ENCODE data around the gene ONECUT3.
A peak's percentile ranks its signal among the peaks of the same experiment; 100 is the strongest.
"Not testable (repeated sequence)": the region's sequence is repeated elsewhere in the genome, so short reads cannot be mapped to it uniquely, and the experiment has no call there.

The ONECUT3 gene

DNA sequence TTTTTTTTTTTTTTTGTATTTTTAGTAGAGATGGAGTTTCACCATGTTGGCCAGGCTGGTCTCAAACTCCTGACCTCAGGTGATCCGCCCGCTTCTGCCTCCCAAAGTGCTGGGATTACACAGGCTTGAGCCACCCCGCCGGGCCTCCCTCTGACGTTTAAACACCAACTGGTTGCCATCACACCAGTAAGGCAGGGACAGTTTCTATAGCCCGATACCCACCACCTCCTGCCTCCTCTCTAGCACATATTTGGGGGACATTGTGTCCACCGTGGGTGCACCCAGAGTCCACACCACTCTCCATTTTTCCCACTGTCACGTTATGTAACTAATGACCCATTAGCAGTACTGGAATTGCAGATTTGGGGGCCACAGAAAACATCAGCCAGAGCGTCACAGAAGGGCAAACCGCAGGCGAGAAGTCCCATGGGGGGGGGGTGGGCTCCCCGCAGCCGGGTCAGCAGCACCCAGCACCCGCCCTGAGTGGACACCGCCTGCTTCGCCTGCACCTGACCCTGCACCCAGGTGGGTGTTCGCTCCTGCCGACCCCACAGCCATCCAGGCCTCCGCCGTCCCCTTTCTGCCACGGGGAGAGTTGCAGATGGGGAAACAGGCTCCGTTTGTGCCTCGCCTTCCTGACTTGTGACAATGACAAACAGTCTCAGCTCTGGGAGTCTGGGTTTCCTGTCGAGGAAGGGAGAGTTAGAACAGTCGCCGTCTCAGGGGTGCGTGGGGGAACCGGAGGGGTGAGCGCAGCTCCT lies 3.6 kb downstream of the ONECUT3 start:
- DNase-seq, result no peak

DNA sequence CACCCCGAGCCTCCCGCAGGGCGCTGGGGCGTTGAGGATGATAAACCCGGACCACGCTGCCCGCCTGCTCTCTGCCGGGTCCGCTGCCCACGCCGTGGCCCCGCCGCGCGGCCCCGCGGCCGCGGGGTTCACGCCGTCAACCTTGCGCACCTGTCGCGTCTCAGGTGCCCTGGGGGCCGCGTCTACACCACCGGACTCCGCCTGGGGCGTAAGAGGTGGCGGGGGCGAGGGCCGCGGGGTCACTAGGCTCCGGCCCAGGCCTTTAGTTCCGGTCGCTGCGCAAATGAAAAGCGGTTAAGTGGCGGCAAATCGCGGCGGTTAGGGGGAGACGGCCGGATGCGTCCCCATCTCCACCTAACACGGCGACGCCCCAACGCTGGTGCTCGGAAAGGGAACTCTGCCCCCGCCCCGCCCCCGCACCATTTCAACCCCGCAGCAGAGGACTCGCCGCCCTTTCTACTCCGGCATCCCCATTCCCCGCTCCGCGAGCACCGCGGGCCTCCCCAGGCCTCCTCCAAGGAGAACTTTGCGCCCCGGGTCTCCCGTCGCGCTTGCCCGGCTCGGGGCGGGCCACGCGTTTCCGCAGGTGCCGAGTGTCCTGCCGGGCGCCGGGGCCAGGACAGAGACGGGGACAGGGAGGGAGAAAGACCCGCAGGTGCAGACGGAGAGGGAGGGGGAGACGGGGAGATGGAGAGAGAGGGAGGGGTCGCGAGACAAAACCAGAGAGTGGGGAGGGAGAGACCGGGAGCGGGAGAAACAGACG lies 4.3 kb downstream of the ONECUT3 start:
- no peak for DNase-seq

DNA sequence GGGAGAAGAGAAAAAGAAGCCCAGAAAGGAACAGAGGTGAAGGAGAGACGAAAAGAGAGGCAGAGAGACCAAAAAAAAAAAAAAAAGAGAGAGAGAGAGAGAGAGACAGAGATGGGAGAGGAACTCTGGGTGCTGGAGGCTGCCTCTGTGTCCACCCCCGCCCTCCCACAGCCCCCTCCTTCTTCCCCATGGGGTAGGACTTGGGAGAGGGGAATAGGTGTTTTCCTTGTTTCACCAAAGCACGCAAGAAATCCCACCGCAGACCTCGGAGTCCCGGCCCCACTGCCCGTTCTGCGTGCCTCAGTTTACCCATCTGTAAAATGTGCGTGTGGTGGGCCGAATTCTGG lies 4.9 kb downstream of the ONECUT3 start:
- DNase-seq, result no peak

DNA sequence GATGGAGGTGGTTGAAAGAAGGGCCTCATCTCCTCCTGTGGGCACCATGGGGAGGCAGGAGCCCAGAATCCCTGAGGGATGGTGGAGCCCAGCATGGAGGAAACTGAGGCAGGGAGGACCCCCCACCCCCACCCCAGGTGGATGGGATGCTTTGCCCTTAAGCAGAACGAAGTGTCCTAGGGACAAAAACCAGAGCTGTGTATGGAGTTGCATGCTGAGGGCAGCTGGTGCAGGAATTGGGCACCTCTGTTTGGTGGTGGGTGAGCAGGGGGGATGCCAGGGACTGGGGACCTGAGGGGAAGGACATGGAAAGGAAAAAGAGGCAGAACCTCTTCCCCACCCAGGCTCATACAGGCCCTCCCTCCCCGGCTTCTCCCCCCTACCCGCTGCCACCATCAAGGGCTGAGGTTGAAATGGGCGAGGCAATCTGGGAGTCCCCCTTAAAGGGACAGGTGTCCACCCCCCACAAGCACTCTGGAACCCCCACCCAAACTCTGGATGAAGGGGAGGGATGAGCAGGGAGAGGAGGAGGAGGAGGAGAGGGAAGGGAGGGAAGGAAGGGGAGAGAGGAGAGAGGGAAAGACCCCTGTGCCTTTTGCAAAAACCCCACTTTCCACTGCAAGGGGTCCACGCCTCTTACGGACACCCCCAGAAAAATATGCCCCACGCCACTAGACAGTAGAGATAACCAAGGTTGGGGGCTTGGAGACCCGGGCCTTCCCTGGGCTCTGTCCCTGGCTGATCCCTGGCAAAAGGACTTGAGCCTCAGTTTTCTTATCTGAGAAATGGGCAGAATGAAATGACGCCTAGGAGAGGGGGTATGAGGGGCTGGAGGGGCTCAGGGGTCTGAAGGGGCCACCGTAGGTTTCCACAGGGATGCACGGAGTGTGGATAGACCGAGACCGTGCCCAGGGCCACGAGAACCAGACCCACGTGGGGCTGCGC lies 5.9 kb downstream of the ONECUT3 start:
- no peak for DNase-seq

GRCh38 chr19:1760020-1760419 lies 6.7 kb downstream of the ONECUT3 start:
- DNase-seq, result no peak

DNA sequence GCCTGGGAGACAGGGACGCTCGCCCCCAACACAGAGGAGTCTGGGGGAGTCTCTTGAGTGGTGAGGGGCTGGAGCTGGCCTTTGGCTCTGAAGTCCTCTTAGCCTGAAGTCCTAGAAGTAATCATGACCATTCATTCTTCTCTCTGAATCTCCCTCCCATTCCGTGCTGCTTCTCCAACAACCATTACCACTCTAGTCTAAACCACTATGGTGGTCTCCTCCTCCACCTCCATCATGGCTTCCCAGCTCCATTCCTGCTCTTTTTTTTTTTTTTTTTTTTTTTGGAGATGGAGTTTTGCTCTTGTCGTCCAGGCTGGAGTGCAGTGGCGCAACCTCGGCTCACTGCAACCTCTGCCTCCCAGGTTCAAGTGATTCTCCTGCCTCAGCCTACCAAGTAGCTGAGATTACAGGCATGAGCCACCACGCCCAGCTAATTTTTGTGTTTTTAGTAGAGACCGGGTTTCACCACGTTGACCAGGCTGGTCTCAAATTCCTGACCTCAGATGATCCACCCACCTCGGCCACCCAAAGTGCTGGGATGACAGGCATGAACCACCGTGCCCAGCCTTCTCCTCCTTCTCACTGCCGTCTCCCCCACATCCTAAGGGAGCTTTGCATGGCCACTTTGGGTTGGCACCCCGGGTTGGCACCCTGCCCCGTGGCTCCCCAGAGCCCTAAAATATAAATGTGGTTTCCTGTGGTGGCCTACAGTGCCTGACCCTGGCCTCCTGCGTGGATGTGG lies 7.7 kb downstream of the ONECUT3 start:
- DNase-seq, result not testable (repeated sequence)

GRCh38 chr19:1761528-1762242 lies 8.4 kb downstream of the ONECUT3 start:
- no peak for DNase-seq

DNA sequence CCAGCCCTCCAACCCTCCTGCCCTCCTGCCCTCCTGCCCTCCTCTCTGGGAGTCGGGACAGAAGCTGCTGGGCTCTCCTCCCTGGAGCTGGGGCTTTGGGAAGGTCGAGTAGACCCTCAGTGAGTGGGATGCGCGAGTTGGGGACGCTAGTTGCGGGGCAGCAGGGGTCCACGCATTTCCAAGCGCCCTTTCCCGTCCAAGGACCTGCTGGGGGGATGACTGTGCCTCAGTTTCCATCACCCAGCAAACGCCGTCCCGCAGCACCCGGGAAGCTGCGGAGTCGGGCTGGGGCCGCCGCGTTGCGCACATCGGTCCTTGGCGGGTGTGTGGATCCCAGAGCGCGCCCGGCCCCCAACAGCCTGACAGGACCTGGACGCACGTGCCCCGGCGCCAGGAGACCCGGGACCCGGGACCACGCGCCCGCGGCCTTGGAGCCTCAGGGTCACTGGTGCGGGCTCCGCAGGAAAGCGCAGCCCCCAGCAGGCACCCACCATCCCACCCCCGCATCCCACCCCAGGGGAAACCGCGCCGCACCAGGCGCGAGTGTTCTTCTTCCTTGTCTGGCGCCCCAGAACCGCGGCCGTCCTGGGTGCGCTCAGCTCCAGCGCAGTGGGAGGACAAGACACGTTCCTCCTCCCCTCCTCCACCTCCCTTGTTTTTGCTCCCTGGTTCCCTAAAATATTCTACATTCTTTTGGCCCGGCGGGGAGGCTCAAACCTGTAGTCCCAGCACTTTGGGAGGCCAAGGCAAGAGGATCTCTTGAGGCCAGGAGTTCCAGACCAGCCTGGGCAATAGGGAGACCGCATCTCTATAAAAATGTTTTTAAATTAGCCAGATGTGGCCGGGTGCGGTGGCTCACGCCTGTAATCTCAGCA lies 9.2 kb downstream of the ONECUT3 start:
- DNase-seq, result no peak

GRCh38 chr19:1763648-1764639 lies 10.6 kb downstream of the ONECUT3 start:
- no peak for DNase-seq

- DNase-seq, result no peak
Observed at GRCh38 chr19:1764729-1765128, 11.4 kb downstream of the ONECUT3 start.

DNA sequence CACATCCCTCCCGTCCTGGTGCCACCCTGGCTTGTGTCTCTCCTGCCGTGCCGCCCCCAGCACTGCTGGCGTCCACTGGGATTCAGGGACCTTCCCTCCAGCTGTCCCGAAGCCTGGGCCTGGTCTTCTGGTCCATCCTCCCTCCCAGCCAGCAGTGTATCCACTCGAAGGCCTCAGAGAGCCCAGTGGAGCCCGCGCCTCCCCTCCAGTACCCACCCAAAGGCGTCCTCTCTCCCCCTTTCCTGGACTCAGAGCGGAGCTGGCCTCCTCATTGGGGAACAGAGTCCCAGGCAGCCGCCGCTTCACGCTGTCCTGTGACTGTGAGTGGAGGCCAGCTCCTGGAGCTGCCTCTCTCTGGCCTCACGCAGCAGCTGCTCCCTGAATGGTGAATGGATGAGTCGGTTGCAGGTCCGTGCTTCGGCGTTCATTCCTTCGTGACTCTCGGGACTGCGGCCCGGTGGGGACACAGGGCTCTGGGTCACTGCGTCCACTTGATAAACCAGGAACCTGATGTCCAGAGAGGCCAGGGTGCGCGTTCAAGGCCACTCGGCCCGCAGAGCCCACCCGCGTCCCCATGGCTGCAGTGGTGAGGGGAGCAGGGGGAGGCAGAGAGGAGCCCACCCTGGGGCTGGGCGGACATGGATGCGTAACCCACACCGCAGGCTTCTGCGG lies 12.1 kb downstream of the ONECUT3 start:
- DNase-seq, result no peak

DNA sequence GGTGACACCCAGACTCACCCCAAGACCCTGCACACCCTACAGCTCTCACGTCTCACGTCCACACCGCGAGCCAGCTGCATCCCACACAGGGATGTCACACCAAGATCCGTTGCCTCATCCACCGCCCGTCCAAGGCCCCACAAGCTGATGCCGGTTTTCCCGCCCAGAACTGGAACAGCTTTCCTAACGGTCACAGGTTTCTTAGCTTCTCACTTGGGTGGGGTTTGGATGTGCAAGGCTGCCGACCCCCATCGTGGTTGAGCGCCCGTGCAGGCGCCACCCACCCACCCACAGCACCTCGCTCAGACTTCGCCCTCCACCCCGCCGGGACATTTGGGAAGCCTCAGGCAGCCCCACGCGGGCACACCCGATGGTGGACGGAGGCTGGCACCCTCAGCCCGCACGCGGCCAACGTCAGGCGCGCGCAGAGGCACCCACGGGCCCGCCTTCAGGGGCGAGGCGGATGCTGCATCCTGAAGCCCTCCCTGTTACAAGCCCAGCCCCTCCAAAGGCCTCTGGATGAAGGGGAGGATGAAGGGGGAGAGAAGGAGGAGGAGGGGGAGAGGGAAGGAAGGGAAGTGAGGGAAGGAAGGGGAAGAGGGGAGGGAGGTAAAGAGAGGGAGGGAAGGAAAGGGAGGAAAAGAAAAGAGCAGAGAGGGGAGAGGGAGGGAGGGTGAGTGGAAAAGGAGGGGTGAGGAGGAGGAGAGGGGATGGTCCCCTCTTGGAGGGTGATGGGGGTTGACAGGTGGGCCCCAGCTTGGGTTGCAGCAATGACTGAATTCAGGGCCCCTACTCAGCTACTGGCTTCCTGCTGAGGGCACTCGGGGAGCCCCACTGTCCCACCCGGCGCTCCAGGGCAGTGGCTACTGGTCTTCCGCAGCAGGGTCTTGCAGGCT lies 12.8 kb downstream of the ONECUT3 start:
- no peak for DNase-seq

- DNase-seq, result no peak
Observed at GRCh38 chr19:1766800-1767352, 13.6 kb downstream of the ONECUT3 start.

DNA sequence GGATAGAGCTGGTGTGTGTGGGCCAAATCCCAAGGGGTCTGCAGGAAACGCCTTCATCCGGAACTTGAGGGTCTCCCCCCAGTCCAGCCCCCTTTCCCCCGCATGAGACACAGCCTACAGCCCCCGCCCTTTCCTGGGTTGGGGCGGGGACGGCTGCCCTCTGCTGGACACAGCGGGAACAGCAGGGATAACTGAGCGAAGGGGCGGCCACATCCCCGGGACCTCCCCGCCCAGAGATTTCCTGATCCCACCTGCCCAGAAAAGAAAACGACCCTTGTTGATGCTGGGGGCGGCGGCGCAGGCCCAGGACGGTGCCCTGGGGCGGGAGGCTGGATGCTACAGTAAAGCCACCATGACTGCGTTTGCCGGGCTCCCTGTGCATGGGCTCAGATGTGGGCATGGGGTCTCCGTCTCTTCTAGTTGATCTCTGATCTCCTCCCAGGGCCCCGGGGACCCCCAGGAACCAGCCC lies 14.2 kb downstream of the ONECUT3 start:
- peak; percentile 38 for DNase-seq

DNA sequence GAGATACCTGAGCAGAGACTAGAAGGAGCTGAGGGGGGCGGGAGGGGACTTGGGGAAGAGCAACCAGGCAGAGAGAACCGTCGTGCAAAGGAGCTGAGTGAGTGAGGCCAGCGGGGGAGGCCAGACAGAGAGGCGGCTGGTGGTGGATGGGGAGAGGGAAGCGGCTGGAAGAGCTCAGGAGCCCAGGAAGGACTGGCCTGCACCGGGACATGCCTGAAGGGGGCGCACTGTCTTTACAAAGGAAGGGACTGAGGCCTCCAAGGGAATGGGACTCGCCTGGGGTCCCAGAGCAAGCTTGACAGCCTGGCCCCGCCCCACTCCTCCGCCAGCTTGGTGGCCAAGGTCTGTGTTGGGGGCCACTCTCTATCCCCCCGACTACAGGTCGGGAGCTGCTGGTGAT lies 14.9 kb downstream of the ONECUT3 start:
- DNase-seq, result no peak

GRCh38 chr19:1768918-1769644 lies 15.8 kb downstream of the ONECUT3 start:
- no peak for DNase-seq

DNA sequence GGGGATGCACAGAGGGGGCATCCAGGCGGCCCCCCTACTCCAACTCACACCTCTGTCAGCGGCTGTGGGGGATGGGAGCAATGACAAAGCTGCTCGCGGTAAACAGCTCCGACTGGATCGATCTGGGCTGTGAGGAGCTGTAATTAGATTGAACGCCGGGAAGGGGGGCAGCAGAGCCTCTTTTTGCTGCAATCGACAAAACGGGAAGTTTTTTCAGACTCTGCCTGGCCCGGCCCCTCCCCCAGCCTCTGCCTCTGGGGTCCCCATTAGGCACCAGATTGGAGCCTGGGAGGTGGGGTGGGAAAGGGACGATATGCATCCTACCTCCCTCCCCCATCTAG lies 16.3 kb downstream of the ONECUT3 start:
- DNase-seq, result no peak
